Measurements from ENCODE around the gene CHIC2.
"Not testable (repeated sequence)": the region's sequence is repeated elsewhere in the genome, so short reads cannot be mapped to it uniquely, and the experiment has no call there.

Gene CHIC2

DNA sequence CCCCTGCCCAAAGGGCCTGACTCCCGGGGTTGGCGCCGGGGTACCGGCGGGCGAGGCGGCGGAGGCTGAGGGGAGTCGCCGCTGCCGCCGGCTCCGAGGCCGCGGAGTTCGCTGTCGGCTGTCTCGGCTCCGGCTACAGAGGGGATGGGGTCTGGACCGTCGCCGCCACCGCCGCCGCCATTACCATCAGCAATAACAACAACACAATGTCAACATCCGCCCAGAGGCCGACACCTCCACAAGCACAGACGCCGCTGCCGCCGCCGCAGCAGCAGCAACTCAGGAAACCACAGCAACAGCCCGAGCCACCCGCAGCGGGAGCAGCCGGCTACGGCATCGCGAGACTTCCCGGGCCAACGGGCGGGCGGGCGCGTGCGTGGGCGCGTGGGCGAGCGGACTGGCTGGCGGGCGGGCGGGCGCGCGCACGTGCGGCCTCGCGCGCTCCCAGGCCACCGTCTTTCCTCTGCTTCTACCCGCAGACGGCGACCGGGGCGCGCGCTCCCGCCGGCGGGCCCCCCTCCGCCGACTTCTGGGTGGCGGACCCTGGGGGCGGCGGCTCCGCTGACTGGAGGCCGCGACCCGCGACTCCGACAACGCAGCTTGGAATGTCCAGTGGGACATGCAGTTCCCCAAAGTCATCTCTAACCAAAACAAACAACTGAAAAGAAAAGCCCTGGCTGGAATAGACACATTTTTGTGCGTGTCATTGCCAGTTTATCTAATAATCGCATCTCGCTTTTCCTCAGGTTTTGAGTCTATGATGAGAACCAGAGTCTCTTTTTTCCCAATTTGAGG lies at the start of gene CHIC2:
CHIC2 (minus strand) TSS at position 289 of the 795 bp plus-strand sequence. CDS start 305 bp downstream, outside the sequence.
- peak; percentile 83 to 96 for DNase-seq (ENCODE audit: extremely low read depth in 1 of 2, low read depth in 1 of 2)

DNA sequence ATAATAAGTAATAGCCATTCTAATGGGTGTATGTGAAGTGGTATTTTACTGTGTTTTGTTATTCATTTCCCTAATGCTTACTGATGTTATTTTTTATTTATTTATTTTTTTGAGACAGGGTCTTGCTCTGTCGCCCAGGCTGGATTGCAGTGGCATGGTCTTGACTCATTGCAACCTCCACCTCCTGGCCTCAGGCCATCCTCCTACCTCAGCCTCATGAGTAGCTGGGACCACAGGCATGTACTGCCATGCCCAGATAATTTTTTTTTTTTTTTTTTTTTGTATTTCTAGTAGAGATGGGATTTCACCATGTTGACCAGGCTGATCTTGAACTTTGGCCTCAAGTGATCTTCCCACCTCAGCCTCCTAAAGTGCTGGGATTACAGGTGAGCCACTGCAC lies 48.8 kb upstream of the CHIC2 start:
- not testable (repeated sequence) for DNase-seq (ENCODE audit: extremely low read depth in 1 of 2, low read depth in 1 of 2)

DNA sequence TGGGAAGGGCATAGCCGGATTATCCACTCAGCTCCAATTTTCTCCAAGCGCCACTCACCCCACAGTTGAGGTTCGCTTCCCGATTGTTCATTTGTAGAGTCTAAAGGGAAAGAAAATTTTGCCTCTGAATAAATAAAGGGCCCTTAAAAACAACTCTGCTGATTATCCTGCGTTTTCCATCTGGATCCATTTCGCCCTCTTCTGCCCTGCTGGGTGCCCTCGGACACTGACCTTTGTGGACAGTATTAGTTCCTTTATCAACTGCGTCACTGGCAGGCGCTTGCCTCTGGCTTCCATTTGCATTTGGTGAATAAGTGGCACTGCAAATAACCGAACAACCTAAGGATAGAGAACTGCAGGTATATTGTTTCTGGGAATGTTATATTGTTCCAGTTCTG lies 45.6 kb upstream of the CHIC2 start:
- DNase-seq (ENCODE audit: extremely low read depth in 1 of 2, low read depth in 1 of 2) = no peak

DNA sequence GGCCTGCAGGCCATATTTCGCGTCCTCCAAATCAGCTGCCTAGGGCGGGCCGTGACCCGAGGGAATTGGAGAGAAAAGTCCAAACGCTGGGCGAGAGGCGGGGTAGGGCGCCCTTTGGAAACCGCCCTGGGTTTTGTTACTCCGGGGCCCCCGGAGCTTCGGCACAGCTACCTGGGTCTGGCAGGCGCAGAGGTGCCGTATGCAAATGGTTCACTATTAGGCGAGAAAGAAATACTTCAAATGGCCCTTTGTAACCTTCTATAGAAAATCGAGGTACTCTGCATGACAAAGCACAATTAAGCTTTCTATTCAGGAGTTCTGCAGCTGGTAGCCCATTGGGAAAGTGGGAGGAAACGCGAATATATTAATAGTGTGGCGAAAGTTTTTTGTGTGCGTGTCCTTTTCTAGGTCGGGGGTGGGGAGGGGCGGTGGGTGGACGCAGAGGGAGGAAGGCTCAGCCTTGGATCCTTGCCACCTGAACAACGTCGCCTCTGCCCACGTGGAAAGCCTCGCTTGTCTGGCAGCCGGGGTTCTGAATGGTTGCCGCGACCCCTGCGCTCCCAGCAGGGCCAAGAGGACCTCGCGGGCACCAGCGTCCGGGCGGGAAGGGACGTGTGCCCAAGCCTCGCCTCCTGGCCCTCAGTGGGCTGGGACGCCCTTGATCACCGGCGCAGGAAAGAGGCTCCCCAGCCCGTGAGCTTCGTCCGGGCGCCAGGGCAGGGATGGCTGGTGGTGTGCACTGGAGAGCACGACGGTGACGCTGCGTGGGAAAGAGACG lies 45.0 kb upstream of the CHIC2 start:
- no peak for DNase-seq (ENCODE audit: extremely low read depth in 1 of 2, low read depth in 1 of 2)

DNA sequence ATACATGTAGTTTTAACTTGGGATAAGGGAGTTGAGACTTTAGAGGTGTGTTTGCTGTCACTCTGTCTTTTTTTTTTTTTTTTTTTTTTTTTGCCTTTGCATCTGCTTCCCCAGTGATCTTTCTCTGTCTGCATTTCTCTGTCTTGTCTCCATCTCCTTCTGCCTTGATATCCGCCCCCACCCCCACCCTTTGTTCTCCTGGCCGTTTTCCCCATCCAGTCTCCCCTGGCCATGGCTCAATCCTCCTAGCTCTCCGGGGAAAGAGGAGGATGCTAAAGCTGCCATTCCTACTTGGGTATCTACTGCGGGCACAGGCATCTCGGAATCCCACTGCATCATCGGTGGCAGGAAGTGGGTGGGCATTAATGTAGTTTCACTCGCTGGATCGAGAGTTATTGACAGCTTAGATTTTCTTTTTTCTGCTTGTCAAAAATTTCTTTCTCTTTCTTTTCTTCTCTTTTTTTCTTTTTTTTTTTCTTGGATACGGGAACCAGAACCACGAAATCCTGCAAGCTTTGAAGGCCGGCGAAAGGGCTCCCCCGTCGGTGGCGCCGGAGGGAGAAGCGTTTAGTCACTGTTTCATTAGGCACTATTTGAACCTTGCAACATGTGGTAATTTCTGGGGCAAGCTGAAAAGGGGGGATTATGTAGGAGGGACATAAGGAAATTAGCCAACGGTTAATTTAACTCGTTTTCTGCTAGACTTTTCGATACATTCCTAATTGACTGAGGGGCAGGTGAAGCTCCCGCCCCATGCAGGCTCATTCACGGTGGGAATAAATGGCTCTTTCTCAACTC lies 43.7 kb upstream of the CHIC2 start:
- no peak for DNase-seq (ENCODE audit: extremely low read depth in 1 of 2, low read depth in 1 of 2)

DNA sequence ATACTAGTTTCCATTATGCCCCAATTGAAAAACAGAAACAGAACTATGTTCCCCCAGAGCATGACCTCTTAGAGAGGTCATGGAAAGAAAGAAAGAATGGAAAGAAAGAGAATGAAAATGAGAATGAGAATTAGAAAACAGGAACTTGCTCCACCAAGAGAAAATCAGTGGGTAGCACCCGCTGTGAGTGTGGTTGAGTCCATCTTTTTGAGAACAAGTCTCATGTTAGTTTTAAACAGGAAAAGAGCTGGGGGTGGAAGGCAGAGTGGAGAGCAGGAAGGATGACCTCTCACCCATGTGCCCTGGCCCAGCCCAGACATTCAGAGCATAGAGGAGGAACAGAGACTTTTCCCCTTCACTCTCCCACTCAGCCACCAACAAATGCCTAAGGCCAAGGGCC lies 40.5 kb upstream of the CHIC2 start:
- DNase-seq (ENCODE audit: extremely low read depth in 1 of 2, low read depth in 1 of 2) = no peak

DNA sequence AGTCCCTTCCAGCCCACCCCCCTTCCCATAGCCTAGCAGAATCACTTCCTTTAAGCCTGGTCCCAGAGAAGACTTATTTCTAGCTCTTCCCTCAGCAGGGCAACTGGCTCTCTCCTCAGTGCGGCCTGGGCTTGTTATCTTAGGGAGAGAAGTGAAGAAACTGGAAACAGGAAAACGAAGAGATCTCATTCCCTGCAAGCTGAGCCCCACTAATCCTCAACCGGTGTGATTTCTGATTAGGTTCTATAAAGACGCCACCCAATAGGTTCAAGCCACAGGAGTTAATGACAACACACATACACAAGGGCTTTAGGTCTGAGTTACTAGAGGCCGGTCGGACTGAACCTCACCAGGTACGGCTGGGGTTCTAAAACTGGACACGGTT lies 38.8 kb upstream of the CHIC2 start:
- DNase-seq (ENCODE audit: extremely low read depth in 1 of 2, low read depth in 1 of 2) = no peak

DNA sequence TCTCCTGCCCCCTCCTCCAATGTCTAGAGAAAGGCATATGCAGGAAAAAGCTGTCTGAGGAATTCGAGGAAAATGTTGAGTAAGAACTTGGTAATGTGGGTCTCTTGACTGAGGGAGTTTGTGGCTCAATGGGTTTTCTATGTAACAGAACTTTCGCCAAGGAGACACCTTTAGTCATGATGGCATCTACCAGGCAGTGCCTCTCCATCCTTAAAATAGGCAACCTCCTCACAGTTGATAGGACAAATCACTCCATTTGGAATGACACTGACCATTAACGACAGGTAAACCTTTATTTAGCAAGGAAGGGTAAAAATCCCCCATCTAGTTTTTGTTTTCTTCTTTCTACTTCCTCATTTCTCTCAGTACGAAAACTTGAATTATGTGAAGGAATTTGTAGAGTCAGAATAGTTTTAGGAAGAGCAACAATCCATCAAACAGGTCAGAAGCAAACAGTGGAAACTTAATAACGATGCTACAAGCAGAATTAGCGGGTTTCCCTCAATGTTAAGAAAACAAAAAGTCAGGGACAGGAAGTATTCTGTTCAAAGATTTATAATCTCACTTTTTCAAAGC lies 38.2 kb upstream of the CHIC2 start:
- no peak for DNase-seq (ENCODE audit: extremely low read depth in 1 of 2, low read depth in 1 of 2)

DNA sequence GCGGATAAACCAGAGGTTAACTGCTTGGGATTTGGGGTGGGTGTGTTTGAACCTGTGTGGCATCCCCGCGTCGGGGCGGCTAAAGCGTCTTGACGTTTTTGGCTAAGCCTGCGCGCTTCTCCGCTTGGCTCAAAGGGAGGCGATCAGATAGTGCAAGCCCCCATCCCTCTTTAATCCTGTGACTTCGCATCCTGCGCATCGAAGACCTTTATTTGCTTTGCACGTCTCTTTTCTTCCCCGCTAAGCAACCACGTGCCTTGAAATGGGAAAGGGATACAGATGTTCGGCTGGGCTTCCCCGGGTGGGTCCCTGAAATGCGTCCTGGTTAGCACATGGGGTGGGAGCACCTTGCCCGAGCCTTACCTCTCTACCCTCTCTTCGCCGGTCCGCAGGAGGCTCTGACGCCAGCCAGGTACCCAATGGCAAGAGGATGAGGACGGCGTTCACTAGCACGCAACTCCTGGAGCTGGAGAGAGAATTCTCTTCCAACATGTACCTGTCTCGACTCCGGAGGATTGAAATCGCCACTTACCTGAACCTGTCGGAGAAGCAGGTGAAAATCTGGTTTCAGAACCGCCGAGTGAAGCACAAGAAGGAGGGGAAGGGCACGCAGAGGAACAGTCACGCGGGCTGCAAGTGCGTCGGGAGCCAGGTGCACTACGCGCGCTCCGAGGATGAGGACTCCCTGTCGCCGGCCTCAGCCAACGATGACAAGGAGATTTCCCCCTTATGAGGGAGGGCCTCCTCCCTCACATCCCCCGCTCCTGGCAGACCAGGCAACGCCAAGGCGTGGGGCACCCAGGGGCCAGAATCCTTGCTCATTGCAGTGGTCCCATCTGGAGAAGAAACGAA lies 37.0 kb upstream of the CHIC2 start:
- DNase-seq (ENCODE audit: extremely low read depth in 1 of 2, low read depth in 1 of 2) = no peak

DNA sequence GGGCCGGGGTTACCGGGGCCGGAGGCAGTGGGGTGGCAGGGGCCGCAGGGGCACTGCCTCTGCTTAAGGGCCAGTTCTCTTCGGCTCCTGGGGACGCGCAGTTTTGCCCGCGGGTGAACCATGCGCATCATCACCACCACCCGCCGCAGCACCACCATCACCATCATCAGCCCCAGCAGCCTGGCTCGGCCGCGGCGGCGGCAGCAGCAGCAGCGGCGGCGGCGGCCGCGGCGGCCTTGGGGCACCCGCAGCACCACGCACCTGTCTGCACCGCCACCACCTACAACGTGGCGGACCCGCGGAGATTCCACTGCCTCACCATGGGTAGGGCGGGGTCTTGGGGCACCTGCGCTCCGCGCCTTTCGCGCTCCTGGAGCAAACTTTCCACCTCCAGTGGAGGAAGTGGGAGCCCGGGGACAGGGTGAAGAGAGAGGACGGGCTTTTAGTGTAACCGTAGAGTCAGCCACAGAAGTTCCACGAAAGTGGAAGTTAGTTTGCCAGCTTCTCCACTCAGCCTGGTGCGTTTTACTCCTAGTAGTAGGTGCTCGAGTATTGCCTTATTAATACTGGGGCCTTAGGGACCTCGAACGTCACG lies 36.3 kb upstream of the CHIC2 start:
- no peak for DNase-seq (ENCODE audit: extremely low read depth in 1 of 2, low read depth in 1 of 2)

DNA sequence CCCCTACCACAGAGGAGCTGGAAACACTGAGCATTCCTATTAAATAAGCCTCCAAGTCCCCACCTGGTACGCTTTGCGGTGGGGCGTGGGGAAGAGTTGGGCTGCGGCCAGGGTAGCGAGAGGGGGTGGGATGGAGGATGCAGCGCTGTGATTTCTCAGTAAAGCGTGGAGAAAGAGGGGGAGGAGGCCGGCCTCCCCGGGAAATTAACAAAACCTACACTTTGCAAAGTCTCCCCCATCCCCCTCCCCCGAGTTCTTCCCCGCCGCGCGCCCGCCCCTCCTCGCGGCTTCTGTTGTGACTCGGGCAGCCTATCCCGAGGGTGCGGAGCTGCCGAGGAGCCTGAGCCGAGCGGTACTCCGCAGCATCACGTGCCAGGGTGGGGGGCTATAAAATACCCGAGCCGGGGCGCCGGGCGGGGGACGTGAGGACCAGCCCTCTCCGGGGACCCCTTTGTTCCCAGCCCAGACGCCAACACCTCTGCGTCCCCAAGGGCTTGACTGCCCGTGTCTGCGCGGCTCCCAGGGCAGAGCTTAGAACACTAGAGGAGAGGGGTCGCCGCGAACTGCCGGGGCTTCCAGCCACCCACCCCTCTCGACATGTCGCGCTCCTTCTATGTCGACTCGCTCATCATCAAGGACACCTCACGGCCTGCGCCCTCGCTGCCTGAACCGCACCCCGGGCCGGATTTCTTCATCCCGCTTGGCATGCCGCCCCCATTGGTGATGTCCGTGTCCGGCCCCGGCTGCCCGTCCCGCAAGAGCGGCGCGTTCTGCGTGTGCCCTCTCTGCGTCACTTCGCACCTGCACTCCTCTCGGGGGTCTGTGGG lies 35.6 kb upstream of the CHIC2 start, which contains the start of gene GSX2:
GSX2 (plus strand) TSS at position 416 of the 827 bp plus-strand sequence; CDS start at position 598, 182 bp downstream.
- no peak for DNase-seq (ENCODE audit: extremely low read depth in 1 of 2, low read depth in 1 of 2)

DNA sequence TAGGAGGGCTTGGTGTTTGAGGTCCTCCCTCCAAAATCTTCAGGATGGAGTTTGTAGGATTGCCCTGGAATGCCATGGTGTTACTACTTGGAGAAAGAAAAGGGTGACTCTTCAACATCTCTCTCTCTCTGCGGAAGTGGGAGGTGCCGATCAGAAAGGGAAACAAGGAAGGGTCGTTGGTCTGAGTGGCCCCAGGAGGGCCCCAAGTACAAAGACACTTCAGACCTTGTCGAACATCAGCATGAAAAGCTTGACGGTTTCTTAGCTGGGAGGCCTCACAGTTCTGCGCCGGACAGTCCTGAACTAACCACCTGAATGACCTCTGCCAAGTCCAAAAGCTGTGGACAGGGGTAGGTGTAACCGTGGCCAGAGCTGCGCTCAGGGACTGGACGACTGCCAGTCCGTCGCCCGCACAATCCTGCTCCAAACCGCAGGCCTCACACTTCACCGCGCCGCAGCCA lies 34.9 kb upstream of the CHIC2 start:
- no peak for DNase-seq (ENCODE audit: extremely low read depth in 1 of 2, low read depth in 1 of 2)

DNA sequence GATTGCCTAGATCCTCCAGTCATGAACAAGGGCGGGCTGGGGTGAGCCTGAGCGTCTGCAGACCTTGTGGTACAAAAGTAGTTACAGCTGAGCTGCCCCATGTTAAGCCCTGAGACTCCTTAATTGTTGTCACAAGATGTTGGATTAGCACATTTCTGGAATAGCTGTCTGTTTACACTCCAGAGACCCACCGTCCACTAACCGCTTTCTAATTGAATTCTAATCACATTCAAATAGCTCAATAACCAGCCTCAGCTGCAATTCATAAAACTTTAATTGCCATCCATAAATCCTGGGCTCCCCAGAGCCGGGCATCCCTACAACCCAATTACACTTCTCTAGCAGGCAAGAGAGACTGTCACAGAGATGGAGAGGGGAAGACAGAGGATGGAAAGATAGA lies 34.0 kb upstream of the CHIC2 start:
- DNase-seq (ENCODE audit: extremely low read depth in 1 of 2, low read depth in 1 of 2) = no peak

DNA sequence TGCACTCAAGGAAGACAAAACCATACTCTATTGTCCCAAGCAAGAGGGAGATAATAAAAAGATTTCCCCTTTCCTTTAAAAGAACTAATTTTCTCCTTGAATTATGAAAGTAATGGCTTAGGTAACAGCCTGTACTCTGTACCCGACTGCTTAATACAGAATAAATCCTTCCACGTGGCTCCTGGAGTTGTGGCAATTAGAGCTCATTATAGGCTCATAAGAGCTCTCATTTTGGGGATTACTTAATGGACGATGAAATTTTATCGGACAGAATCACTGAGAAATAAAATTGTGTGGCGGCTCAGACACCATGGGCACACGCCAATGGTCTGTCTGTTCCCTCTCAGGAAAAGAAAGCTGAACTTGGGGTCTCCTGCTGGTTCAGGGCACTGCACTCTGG lies 32.7 kb upstream of the CHIC2 start:
- no peak for DNase-seq (ENCODE audit: extremely low read depth in 1 of 2, low read depth in 1 of 2)

DNA sequence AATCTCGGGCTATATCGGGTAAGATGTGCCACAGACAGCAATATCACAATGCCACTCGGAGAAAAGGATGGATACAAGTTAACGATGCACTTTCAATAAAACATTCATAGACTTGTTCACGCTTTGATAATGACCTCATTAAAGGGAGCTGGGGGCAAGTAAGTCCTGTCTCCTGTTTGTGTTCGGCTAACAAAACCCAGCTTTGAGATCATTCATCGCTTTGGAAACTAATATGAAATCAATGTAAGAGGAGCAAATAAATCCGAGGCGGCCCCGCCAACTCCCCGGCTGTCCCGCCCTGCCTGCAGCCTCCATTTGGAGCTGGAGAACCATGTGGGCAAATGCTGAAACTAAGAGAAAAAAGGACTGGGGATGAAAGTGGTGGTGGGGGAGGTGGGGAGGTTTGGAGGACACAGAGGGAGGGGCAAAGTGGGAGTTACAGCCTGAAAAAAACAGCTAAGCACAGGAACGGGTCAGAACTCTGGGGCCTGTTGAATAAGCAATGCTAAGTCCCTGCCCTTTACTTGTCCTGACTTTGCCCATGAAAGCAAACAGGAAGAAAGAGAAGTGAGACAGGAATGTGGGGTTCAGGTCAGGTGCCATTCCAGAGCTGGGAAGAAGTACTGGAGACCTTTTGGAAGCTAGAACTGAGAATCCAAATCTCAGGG lies 32.0 kb upstream of the CHIC2 start:
- DNase-seq (ENCODE audit: extremely low read depth in 1 of 2, low read depth in 1 of 2) = no peak

DNA sequence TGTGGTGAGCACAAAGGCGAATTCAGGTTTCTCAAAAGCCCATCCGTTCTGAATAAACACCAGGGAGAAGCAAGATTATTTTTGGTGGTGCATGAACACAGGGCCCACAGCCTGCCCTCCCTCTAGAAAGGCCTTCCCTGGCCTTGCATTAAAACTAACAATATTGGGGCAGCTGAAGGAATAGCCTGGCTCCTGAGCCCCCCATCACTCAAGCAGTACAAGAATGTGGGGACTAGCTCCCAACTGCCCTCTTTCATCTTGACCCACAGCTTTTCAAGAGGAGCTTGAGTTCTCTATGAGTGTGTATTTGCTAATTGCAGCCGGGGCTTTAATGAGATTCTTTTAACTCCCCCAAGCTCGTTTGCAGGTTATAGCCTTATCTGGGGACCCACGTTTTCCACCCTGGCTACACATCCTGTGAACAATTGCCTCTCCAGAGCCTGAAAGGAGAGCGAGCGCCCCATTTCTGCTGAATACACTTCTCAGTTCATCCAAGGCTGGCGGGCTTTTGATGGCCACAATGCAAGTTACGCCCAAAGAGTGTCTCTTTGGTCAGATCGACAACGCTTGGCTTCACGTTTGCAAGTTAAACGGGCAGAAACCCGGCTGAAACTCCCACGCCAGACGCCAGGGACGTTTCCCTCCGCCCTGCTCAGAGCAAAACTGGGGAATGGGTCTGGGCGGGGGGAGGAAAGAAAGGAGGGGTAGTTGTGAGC lies 30.9 kb upstream of the CHIC2 start:
- no peak for DNase-seq (ENCODE audit: extremely low read depth in 1 of 2, low read depth in 1 of 2)

DNA sequence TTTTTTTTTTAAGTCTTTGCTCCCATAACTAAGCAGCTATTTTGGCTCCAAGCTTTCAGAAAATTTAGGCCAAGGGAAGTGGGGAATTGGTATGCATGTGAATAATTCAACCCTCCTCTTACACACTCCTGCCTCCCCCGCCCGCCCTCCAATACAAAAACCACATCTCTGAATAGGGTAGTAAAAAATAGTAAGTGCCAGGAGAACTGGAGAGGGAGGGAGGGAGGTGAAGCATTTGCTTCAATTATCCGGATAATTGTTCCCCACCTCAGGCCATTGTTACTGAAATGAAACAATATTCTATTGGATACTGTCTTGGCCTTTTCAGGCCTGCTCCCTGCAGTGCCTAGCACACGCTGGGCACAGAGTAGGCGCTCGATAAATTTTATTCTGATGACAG lies 30.0 kb upstream of the CHIC2 start:
- DNase-seq (ENCODE audit: extremely low read depth in 1 of 2, low read depth in 1 of 2) = no peak

Data from activated CD8-positive, alpha-beta memory T cell treated with anti-CD3 and anti-CD28 coated beads for 1 hour (primary cell).